T-cell (primary cell): ENCODE results near the gene GSTM5. TPM values are rescaled to one million over a fixed set of nuclear protein-coding genes. Genes with fewer than 3 reads are reported as not detected.
"Not testable (repeated sequence)": the region's sequence is repeated elsewhere in the genome, so short reads cannot be mapped to it uniquely, and the experiment has no call there.

ENCODE experiments used
- ATAC-seq, 4 experiments: fragments of 200-7000 bp in 3 of 4; fragments of 150-1000 bp in 1 of 4; cut with Tn5 transposase; replicated peaks in 1 of 4; 1 replicate in 3 of 4; 2 replicates in 1 of 4; pipeline ENCODE4 v1.10.0; 2021; ENCODE audit warnings: moderate library complexity in 3 of 4, mild to moderate bottlenecking in 2 of 4, moderate number of reproducible peaks in 1 of 4
- CTCF ChIA-PET, 2 donors: fragments of 300-600 bp; sonication (Branson Sonifier 250); formaldehyde crosslinking; loops; one replicate each; lab custom pipeline; 2022; ENCODE audit warnings: antibody characterized with exemption in 2 of 2; lab: Charles Lee
- POLR2A ChIA-PET, 2 donors: fragments of 300-600 bp; sonication (Branson Sonifier 250); formaldehyde crosslinking; loops; one replicate each; lab custom pipeline; 2022; ENCODE audit warnings: antibody characterized with exemption in 2 of 2; lab: Charles Lee
- DNase-seq, 35 experiments: peaks; one replicate each; pipeline versions ENCODE4 v3.0.0 to v3.0.0-alpha.2; 2013 to 2023
- H3K27ac ChIP-seq: one replicate; pipeline ENCODE4 v1.5.1; 2013; ENCODE audit warnings: low read length
- H3K27me3 ChIP-seq, 2 experiments: replicated peaks in 1 of 2; 1 replicate in 1 of 2; 2 replicates in 1 of 2; pipeline versions ENCODE4 v1.6.1 to v1.7.0; 2013; ENCODE audit warnings: low read length in 1 of 2, mixed read lengths in 1 of 2; ENCODE audit not compliant: control insufficient read depth in 2 of 2, insufficient read depth in 2 of 2; ENCODE audit errors: extremely low read depth in 1 of 2
- H3K36me3 ChIP-seq, 2 donors: 1 replicate in 1 of 2; 2 replicates in 1 of 2; pipeline versions ENCODE4 v1.6.1 to v1.7.0; 2013; ENCODE audit warnings: low read length in 1 of 2; ENCODE audit not compliant: control insufficient read depth in 2 of 2, insufficient read depth in 1 of 2; ENCODE audit errors: extremely low read depth in 1 of 2
- H3K4me1 ChIP-seq, 2 experiments: 1 replicate in 1 of 2; 2 replicates in 1 of 2; pipeline versions ENCODE4 v1.6.1 to v1.7.0; 2013; ENCODE audit warnings: low read length in 2 of 2, mixed read lengths in 1 of 2; ENCODE audit not compliant: insufficient read depth in 2 of 2, control insufficient read depth in 1 of 2; ENCODE audit errors: extremely low read depth in 1 of 2
- H3K4me3 ChIP-seq, 2 donors: 1 replicate in 1 of 2; 2 replicates in 1 of 2; pipeline versions ENCODE4 v1.5.1 to v1.7.0; 2013; ENCODE audit warnings: mild to moderate bottlenecking in 2 of 2, low read length in 1 of 2, moderate library complexity in 1 of 2; ENCODE audit not compliant: control insufficient read depth in 1 of 2; ENCODE audit errors: extremely low read depth in 1 of 2
- H3K9me3 ChIP-seq: 2 replicates; pipeline ENCODE4 v1.7.0; 2013
- H3K27ac Mint-ChIP-seq, 2 donors: one replicate each; pipeline ENCODE4 v1.8.0; 2020 to 2021; ENCODE audit warnings: mild to moderate bottlenecking in 2 of 2, mixed read lengths in 2 of 2
- H3K27me3 Mint-ChIP-seq, 2 donors: one replicate each; pipeline ENCODE4 v1.8.0; 2021 to 2022; ENCODE audit warnings: mixed read lengths in 2 of 2
- H3K36me3 Mint-ChIP-seq: one replicate; pipeline ENCODE4 v1.8.0; 2021; ENCODE audit warnings: mixed read lengths
- H3K4me1 Mint-ChIP-seq, 3 donors: one replicate each; pipeline ENCODE4 v1.8.0; 2020 to 2022; ENCODE audit warnings: mixed read lengths in 3 of 3, mild to moderate bottlenecking in 1 of 3
- H3K4me3 Mint-ChIP-seq, 3 donors: one replicate each; pipeline ENCODE4 v1.8.0; 2020 to 2022; ENCODE audit warnings: mild to moderate bottlenecking in 3 of 3, mixed read lengths in 3 of 3, moderate library complexity in 3 of 3
- H3K9me3 Mint-ChIP-seq, 3 donors: one replicate each; pipeline ENCODE4 v1.8.0; 2020 to 2022; ENCODE audit warnings: mixed read lengths in 3 of 3
- WGBS: methylation state at CpG from one replicate; pipeline ENCODE4 v1.1.5; 2013; ENCODE audit warnings: missing lambda C conversion rate; ENCODE audit not compliant: insufficient coverage; 5-methylcytosine and 5-hydroxymethylcytosine counted together
- total RNA-seq, 35 experiments: library from RNA in 6 of 35; stranded (reverse) in 6 of 35; fragments of 120-200 nt in 1 of 35; gene quantifications; one replicate each; pipeline versions ENCODE4 v1.2.1 to v1.2.4 and lab custom pipeline; 2013 to 2026

Gene GSTM5
- under 1 TPM; 0.12 to 0.63 (median 0.23) TPM for total RNA-seq
- not detected for total RNA-seq (2013)
- total RNA-seq (lab: John Stamatoyannopoulos, UW): 0 to 0.51 (median 0.08) reads per million in 29 experiments

DNA sequence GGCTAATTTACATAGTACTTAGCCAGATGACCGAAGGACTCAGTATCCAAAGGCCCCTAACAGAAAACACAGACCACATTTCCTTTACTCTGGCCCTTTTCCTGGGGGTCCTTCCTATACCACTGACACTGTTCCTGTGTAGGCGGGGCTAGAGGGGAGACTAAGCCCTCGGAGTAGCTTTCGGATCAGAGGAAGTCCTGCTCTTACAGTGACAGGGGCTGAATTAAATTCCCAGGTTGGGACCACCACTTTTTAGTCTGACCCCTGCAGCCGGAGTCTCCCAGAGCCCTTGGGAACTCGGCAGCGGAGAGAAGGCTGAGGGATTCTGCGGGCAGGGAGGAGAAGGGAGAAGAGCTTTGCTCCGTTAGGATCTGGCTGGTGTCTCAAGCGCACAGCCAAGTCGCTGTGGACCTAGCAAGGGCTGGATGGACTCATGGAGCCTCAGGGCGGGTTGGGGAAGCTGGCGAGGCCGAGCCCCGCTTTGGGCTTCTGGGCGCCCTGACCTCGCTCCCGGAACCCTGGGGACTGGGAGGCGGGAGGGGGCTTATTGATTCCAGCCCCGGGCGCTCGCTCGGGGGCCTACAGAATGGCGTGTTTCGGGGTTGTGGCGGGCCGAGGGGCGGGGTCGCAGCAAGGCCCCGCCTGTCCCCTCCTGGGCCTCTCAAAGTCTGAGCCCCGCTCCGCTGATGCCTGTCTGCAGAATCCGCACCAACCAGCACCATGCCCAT, at the start of gene GSTM5:
GSTM5 (plus strand) TSS at position 659 of the 728 bp plus-strand sequence; CDS start at position 721, 62 bp downstream.
- H3K4me1 Mint-ChIP-seq, H3K36me3 ChIP-seq, H3K27ac ChIP-seq, POLR2A ChIA-PET, CTCF ChIA-PET, H3K4me1 ChIP-seq, H3K4me3 ChIP-seq, H3K9me3 ChIP-seq: not testable (repeated sequence)
- Mint-ChIP-seq H3K27me3 (peaks cover 15 to 17% of the 10 kb centered on the region in 2 donors), H3K36me3 (peaks cover 14% of the 10 kb centered on the region), H3K4me3 (peak within 1 kb of the TSS in 2 of 3 donors; percentile 44 to 80), H3K27ac (peak within 1 kb of the TSS in 1 of 2 donors; percentile 84), H3K9me3 (peaks cover 8 to 17% (median 16%) of the 10 kb centered on the region in 3 donors)
- ATAC-seq: peak in 2 of 4 experiments; percentile 40 to 55
- peak in 5 of 35 experiments; percentile 1 to 9 (median 5) for DNase-seq
- 64% methylated on average over 24 of the region's 33 CpGs for WGBS
- H3K27me3 ChIP-seq: peaks cover 0 to 21% of the 10 kb centered on the region in 2 experiments

DNA sequence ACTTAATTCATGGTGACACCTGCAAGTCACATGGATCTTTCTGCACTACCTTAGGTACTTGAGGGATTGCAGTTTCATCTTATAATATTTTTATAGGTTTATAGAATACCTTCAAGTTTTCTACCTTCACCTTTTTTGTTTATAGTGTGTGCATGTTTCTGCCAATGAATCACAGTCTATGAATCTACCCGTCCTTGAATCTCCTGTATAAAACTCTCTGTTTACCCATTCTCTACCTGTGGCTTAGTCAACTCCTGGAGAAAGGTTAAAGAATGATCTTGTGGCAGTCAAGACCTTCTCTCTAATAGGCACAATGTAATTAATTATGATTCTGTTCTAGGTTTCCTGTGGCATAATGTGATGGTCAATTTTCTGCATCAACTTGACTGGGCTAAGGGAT, 47.4 kb upstream of the GSTM5 start:
- DNase-seq (no peak), ATAC-seq (no peak)
- H3K9me3 ChIP-seq: no peaks in the 10 kb centered on the region
- no peaks in the 10 kb centered on the region for H3K36me3 Mint-ChIP-seq
- H3K4me1 ChIP-seq: peaks cover 6 to 18% of the 10 kb centered on the region in 2 experiments
- ChIA-PET POLR2A (no interaction called here), CTCF (no interaction called here)
- H3K36me3 ChIP-seq: peaks cover 0 to 3% of the 10 kb centered on the region in 2 donors
- no peak overlapping the region for H3K4me3 Mint-ChIP-seq
- H3K27ac Mint-ChIP-seq: no peak overlapping the region
- peaks cover 17 to 18% (median 17%) of the 10 kb centered on the region in 3 donors for H3K4me1 Mint-ChIP-seq
- H3K27ac ChIP-seq: no peak overlapping the region
- WGBS: no CpG with 5 or more reads among the region's 1 CpG
- no peak overlapping the region for H3K4me3 ChIP-seq
- H3K27me3 ChIP-seq: peaks cover 0 to 4% of the 10 kb centered on the region in 2 experiments
- no peaks in the 10 kb centered on the region for H3K27me3 Mint-ChIP-seq
- no peaks in the 10 kb centered on the region for H3K9me3 Mint-ChIP-seq

DNA sequence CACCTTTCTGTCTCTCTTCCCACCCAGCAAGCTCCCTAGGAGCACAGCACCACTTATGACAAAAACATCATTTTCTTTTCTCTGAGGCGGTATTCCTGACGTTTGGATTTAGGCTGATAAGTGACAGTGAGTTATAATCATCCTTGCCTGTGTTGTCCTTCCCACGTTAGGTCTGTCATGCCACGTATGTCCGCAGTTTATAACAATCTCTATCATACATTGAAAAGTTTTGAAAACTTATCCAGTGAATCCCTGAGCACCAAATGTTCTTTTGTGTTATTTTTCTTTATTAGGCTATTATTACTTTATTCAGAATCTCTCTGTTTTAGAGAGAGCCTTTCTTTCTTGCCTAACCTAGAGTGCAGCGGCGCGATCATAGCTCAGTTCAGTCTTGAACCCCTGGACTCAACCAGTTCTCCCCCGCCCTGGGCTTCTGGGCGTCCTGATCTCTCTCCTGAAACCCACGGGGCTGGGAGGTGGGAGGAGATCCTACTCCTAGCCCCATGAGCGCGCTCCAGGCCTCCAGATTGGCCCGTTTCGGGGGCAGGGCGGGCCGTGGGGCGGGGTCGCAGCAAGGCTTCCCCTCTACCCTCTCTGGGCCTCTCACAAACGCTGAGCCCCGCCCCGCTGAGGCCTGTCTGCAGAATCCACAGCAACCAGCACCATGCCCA, 44.5 kb upstream of the GSTM5 start, which contains the start of gene GSTM2:
GSTM2 (plus strand) TSS at position 606 of the 671 bp plus-strand sequence; CDS start at position 665, 59 bp downstream.
- peak; percentile 59 to 93 (median 80) for DNase-seq
- peaks cover 0 to 4% of the 10 kb centered on the region in 2 experiments for H3K27me3 ChIP-seq
- peaks cover 6 to 22% of the 10 kb centered on the region in 2 experiments for H3K4me1 ChIP-seq
- Mint-ChIP-seq H3K27ac (peak within 1 kb of the TSS; percentile 61 to 79), H3K4me3 (peak within 1 kb of the TSS; percentile 69 to 84 (median 77)), H3K27me3 (no peaks in the 10 kb centered on the region), H3K36me3 (peaks cover 7% of the 10 kb centered on the region), H3K9me3 (no peaks in the 10 kb centered on the region), H3K4me1 (peaks cover 25 to 26% (median 25%) of the 10 kb centered on the region in 3 donors)
- ChIA-PET POLR2A (no interaction called here), CTCF (no interaction called here)
- H3K36me3 ChIP-seq: peaks cover 0 to 6% of the 10 kb centered on the region in 2 donors
- 0% methylated on average over 1 of the region's 22 CpGs for WGBS
- ATAC-seq: peak; percentile 98 to 100 (median 99)
- peak within 1 kb of the TSS; percentile 37 to 55 for H3K4me3 ChIP-seq
- no peaks in the 10 kb centered on the region for H3K9me3 ChIP-seq
- H3K27ac ChIP-seq: no peak within 1 kb of the TSS

DNA sequence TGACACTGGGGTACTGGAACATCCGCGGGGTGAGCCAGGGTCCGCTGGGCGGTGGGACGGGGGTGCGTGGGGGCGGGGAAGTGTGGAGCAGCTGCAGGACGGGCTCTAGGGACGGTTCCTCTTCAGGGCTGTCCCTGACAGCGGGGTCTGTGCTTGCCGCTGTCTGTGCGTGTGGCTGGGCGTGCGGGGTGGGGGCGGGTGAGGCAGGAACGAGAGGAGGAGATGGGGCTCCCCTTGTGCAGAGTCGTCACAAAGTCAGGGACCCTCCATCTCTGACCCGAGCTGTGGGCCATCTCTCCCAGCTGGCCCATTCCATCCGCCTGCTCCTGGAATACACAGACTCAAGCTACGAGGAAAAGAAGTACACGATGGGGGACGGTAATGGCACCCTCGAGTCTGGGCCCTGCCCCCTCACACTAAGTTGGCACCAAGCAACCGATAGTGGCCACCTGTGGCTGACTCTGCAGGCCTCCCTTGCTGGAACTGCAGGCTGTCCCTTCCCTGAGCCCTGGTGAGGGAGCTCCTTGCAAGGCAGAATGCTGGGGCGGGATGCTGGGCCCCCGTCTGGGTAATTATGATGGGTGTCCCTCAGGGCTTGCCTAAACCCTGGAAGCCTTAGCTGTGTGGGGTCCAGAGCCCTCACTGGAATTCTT, 43.8 kb upstream of the GSTM5 start:
- ATAC-seq (peak; percentile 37 to 50 (median 46)), DNase-seq (no peak)
- H3K27me3 ChIP-seq: peaks cover 0 to 4% of the 10 kb centered on the region in 2 experiments
- WGBS: 21% methylated on average over 23 of the region's 26 CpGs
- H3K9me3 ChIP-seq: no peaks in the 10 kb centered on the region
- POLR2A ChIA-PET: no interaction called here
- peaks cover 0 to 6% of the 10 kb centered on the region in 2 donors for H3K36me3 ChIP-seq
- CTCF ChIA-PET: no interaction called here
- no peak overlapping the region for H3K27ac ChIP-seq
- Mint-ChIP-seq H3K27ac (peak overlapping the region; percentile 61 to 79), H3K4me1 (peaks cover 25 to 26% (median 25%) of the 10 kb centered on the region in 3 donors), H3K36me3 (peaks cover 10% of the 10 kb centered on the region), H3K9me3 (no peaks in the 10 kb centered on the region), H3K27me3 (no peaks in the 10 kb centered on the region), H3K4me3 (peak overlapping the region; percentile 69 to 84 (median 77))
- peak overlapping the region; percentile 37 to 55 for H3K4me3 ChIP-seq
- peaks cover 6 to 22% of the 10 kb centered on the region in 2 experiments for H3K4me1 ChIP-seq

DNA sequence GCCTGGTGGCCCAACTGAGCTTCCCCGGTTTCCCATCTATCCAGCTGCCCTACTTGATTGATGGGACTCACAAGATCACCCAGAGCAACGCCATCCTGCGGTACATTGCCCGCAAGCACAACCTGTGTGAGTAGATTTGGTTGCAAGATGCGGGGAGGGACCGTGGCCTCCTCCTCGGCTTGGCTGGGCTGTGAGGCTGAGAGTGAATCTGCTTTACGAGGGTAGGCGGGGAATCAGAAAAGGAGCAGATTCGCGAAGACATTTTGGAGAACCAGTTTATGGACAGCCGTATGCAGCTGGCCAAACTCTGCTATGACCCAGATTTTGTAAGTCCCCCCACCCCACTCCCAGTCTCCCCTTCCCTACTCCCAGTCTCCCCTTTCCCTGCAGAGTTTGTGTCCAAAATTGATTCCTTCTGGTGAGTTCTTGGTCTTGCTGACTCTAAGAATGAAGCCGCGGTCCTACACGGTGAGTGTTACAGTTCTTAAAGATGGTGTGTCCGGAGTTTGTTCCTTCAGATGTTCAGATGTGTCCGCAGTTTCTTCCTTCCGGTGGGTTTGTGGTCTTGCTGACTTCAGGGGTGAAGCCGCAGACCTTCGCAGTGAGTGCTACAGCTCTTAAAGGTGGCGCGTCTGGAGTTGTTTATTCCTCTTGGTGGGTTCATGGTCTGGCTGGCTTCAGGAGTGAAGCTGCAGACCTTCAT, 42.7 kb upstream of the GSTM5 start:
- Mint-ChIP-seq H3K4me1 (peaks cover 25 to 26% (median 25%) of the 10 kb centered on the region in 3 donors), H3K27me3 (no peaks in the 10 kb centered on the region), H3K4me3 (peak overlapping the region; percentile 60 to 69 (median 64)), H3K36me3 (peaks cover 10% of the 10 kb centered on the region), H3K27ac (peak overlapping the region; percentile 85 to 87), H3K9me3 (no peaks in the 10 kb centered on the region)
- peaks cover 0 to 4% of the 10 kb centered on the region in 2 experiments for H3K27me3 ChIP-seq
- ChIA-PET CTCF (no interaction called here), POLR2A (no interaction called here)
- H3K4me1 ChIP-seq: peaks cover 6 to 22% of the 10 kb centered on the region in 2 experiments
- WGBS: 77% methylated on average over 16 of the region's 22 CpGs
- no peak overlapping the region for H3K27ac ChIP-seq
- DNase-seq (peak in 2 of 35 experiments; percentile 11 to 16), ATAC-seq (no peak)
- no peak overlapping the region for H3K4me3 ChIP-seq
- no peaks in the 10 kb centered on the region for H3K9me3 ChIP-seq
- H3K36me3 ChIP-seq: peaks cover 0 to 6% of the 10 kb centered on the region in 2 donors
